GM19397 (cell line): ENCODE results near the gene COX5A.
"Not testable (repeated sequence)": the region's sequence is repeated elsewhere in the genome, so short reads cannot be mapped to it uniquely, and the experiment has no call there.

Source experiments
- ATAC-seq: cut with Tn5 transposase; IDR thresholded peaks from one replicate; pipeline ENCODE4 v1.9.1; 2021; ENCODE audit warnings: mild to moderate bottlenecking, moderate library complexity; ENCODE audit not compliant: unreplicated experiment

The COX5A gene

GRCh38 chr15:74902295-74903075 lies 35.4 kb downstream of the COX5A start:
- ATAC-seq: no peak

GRCh38 chr15:74901612-74902063 lies 36.2 kb downstream of the COX5A start:
- ATAC-seq: no peak

DNA sequence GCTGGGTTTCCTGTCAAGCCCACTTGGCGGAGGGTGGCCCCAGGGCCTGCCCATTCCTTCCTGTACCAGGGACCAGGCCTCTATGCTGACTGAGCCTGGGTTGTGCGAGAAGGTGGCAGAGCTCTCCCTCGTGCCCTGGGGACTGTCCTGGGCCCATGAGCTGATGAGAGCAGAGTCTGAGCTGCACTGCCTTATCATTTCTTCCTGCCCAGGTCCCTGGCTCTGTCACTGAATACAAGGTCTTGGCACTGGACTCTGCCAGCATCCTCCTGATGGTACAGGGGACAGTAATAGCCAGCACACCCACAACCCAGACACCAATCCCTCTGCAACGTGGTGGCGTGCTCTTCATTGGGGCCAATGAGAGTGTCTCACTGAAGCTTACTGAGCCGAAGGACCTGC lies 40.6 kb downstream of the COX5A start:
- ATAC-seq: no peak

- ATAC-seq: no peak
Observed at GRCh38 chr15:74896316-74896715, 41.6 kb downstream of the COX5A start.

DNA sequence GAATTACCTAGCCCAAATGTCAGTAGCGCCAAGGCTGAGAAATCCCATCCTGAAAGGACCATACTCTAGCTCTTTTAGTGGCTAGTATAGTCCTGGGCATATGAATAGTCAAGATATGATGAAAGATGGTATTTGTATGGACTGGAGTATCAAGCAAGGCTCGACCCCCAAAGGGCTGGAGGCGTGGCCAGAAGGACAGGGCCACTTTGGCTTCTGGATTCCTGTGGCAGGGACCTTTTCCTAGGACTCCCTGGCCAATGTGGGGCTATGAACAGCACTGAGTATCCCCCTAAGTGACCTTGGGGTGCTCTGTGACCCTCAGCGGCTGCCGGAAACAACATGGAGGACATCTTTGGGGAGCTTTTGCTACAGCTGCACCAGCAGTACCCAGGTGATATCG lies 42.0 kb downstream of the COX5A start:
- ATAC-seq: no peak

DNA sequence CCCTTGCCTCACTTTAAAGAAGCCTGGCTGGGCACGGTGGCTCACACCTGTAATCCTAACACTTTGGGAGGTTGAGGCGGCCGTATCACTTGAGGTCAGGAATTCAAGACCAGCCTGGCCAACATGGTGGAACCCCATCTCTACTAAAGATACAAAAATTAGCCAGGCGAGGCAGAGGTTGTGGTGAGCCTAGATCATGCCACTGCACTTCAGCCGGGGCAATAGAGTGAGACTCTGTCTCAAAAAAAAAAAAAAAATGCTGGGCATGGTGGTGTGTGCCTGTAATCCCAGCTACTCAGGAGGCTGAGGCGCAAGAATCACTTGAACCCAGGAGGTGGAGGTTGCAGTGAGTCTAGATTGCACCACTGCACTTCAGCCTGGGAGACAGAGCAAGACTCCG lies 43.5 kb downstream of the COX5A start:
- ATAC-seq: not testable (repeated sequence)

DNA sequence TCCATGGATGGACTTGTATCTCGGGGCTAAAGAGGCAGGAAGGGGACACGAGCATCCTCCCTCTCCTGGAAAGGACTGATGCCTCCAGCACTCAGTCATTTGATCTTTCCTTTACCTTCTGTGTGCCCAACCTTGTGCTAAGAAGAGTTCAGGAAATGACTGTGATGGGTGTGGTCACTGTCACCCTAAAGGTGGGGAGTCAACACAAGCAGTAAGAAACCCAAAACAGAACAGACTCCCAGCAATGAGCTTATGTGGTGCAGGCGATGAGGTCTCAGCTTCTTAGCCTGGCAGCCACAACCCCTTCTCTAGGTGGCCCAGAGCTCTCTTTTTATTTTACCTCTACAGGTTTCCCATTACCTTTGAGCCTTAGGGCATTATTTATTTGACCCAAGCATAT lies 44.2 kb downstream of the COX5A start:
- no peak for ATAC-seq

GRCh38 chr15:74892931-74893330 lies 44.9 kb downstream of the COX5A start:
- ATAC-seq: no peak

DNA sequence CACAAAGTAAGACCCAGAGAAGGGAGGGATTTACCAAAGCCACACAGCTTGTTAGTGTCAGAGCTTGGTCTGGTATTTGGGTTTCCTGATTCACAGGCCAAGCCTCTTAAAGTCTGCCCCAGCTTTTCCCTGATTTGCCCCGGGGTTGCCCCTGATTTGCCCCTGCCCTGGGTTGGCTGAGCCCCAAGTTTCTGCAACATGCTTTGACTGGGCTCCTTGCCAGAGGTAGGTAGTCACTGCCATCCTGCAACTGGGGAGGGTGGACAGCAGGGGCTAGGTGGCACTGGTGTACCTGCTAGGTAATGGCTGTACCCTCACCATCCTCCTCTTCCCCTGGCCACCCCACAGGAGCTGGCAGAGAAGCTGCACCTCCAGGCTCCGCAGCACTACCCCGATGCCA lies 45.6 kb downstream of the COX5A start:
- ATAC-seq: no peak

DNA sequence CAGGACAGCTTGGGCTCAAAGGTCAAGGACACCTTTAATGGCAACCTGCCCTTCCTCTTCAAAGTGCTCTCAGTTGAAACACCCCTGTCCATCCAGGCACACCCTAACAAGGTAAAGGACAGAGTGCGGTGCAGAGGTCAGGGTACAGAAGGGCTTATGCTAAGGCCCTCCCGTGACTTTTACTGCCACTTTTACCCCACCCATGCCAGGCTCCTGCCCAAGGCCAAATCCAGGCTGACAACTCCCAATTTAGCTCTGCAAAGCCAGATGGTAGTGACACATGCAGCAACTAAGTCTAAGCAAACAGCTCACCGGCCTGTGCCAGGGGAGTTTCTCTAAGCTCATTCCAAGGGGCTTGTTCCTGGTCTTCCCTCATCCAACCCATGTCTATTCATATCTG lies 46.4 kb downstream of the COX5A start:
- no peak for ATAC-seq

DNA sequence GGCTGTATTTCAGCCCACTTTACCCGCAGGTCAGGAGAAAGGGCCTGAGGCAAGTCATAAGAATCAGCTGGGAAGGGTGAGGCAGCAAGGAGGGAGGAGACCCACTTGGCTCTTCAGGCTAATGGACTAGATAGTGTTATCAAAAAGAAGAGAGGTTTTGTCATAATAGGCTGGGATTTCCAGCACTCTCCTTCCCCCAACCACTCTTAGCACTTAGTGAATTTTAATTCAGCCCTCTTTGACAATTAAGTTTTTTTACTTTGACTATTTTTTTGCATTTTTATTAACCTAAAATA lies 47.3 kb downstream of the COX5A start:
- ATAC-seq: no peak

- ATAC-seq: peak; percentile 86
Observed at GRCh38 chr15:74889883-74890664, 47.8 kb downstream of the COX5A start, which contains the start of gene MPI. MPI (plus strand) TSS chr15:74890042; CDS start chr15:74890074, 32 bp downstream.

DNA sequence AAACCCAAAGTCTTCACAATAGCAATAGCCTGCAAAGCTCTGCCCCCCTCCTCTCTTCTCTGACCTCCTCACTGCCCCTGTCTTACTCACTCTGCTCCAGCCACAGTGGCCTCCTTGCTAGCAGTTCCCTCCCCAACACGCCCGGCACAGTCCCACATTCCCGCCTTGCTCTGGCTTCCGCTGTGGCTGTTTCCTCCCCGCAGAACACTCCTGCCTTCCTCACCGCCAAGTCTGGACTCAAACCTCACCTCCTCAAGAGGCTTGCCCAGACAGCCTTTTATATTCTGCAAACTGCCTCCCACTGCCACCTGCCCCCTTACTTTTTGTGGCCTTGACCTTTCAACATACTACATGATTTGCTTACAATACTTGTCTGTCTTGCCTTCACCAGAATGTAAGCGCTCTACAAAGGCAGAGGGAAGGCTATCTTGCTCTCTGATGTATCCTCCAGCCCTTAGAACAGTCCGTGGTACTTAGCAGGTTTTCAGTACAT lies 48.4 kb downstream of the COX5A start:
- peak; percentile 28 for ATAC-seq

- no peak for ATAC-seq
Observed at GRCh38 chr15:74888716-74889115, 49.2 kb downstream of the COX5A start.

DNA sequence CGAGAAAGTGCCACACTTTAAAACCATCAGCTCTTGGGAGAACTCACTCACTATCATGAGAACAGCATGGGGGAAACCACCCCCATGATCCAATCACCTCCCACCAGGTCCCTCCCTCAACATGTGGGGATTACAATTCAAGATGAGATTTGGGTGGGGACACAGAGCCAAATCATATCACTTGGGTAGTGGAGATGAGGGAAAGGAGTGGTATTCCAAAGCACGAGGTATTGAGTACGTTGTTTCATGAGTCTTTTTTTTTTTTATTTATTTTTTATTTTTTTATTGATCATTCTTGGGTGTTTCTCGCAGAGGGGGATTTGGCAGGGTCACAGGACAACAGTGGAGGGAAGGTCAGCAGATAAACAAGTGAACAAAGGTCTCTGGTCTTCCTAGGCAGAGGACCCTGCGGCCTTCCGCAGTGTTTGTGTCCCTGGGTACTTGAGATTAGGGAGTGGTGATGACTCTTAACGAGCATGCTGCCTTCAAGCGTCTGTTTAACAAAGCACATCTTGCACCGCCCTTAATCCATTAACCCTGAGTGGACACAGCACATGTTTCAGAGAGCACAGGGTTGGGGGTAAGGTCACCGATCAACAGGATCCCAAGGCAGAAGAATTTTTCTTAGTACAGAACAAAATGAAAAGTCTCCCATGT lies 50.2 kb downstream of the COX5A start:
- ATAC-seq: not testable (repeated sequence)

DNA sequence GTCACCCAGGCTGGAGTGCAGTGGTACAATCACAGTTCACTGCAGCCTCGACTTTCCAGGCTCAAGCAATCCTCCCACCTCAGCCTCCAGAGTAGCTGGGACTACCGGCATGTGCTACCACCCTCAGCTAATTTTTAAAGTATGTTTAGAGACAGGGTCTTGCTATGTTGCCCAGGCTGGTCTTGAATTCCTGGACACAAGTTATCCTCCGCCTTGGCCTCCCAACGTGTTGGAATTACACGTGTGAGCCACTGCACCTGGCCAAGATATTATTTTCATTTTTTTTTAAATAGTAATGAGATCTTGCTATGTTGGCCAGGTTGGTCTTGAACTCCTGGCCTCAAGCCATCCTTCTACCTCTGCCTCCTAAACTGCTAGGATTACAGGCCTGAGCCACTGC lies 52.4 kb downstream of the COX5A start:
- no peak for ATAC-seq

- ATAC-seq: no peak
Observed at GRCh38 chr15:74884428-74885223, 53.2 kb downstream of the COX5A start.

DNA sequence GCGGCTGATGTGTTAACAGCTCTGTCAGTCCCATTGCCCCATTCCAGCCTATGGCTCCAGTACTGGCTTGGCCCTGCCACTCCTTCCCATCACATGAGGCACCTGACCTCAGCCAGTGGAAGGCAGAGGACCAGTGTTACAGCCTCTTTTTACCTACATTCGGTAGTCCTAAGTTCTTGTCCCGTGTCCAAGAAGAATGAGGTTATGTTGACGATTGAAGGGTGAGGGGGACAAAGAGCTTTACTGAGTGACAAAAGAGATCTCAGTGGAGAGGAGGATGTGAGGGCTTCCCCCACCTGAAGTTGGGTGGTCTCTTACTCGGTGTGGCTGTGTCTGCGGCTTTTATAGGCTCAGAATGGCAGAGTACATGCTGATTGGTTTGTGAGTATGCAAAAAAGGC lies 55.3 kb downstream of the COX5A start:
- no peak for ATAC-seq

- ATAC-seq: no peak
Observed at GRCh38 chr15:74878273-74878672, 59.6 kb downstream of the COX5A start.

DNA sequence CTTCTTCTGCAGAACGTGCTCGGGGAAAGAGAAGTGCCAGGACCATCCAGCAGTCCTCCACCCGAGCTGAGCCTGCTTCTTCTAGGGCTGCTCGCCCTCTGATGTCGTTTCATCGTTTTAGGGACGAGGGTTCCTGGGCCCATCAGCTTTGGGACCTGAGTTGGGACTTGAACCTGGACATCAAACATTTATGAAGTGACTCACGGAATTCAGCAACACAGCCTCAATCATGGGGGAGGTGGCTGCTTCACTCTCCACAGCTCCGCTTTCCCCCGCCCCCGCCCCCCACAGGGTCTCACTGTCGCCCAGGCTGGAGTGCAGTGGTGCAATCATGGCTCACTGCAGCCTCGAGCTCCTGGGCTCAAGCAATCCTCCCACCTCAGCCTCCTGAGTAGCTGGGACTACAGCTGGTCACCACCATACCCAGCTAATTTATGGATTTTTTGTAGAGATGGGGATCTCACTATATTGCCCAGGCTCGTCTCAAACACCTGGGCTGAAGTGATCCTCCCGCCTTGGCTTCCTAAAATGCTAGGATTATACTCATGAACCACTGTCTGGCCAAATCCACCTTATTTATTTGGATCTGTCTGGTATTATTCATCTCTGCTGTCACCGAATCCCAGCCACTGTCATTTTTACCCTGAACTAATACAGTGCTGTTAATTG lies 64.0 kb downstream of the COX5A start:
- ATAC-seq: no peak
